Panc1 (cell line): Measurements from ENCODE around the gene MEGF9.

Source experiments
- CTCF ChIP-seq: fragments of 450-650 bp; IDR thresholded peaks from 2 replicates; pipeline ENCODE4 v1.5.1; 2017; ENCODE audit warnings: mild to moderate bottlenecking
- POLR2AphosphoS5 ChIP-seq: IDR thresholded peaks from 2 replicates; pipeline ENCODE4 v1.6.1; 2012; ENCODE audit warnings: mild to moderate bottlenecking, low read depth, low read length, moderate library complexity
- REST ChIP-seq, 2 experiments: IDR thresholded peaks; 2 replicates each; pipeline ENCODE4 v1.6.1; 2011 to 2012; ENCODE audit warnings: low read depth in 2 of 2, control low read depth in 1 of 2, low read length in 1 of 2, mild to moderate bottlenecking in 1 of 2, moderate library complexity in 1 of 2; ENCODE audit not compliant: insufficient read depth in 1 of 2
- SIN3A ChIP-seq: IDR thresholded peaks from 2 replicates; pipeline ENCODE4 v1.6.1; 2012; ENCODE audit warnings: low read depth, mild to moderate bottlenecking, low read length, moderate library complexity, borderline replicate concordance; ENCODE audit not compliant: insufficient read depth
- TCF7L2 ChIP-seq: IDR thresholded peaks from 2 replicates; pipeline ENCODE4 v1.6.1; 2011; ENCODE audit warnings: mild to moderate bottlenecking, low read depth, low read length, inconsistent platforms

GRCh38 chr9:120659209-120659608, 55.1 kb downstream of the MEGF9 start:
- TF ChIP-seq CTCF (no peak), POLR2AphosphoS5 (no peak), SIN3A (no peak), TCF7L2 (no peak), REST (IDR thresholded peaks at IDR 0.05; ENCODE audit: insufficient read depth in 1 of 2, low read depth in 2 of 2, low read length in 1 of 2) (no peak)
